Left renal pelvis (tissue), 4 donors: ENCODE results near the gene ZNF536. TPM values are rescaled to one million over a fixed set of nuclear protein-coding genes. Genes with fewer than 3 reads are reported as not detected.
"Not testable (repeated sequence)": the region's sequence is repeated elsewhere in the genome, so short reads cannot be mapped to it uniquely, and the experiment has no call there.

Experiments used
- DNase-seq, 4 donors: peaks; one replicate each; pipeline ENCODE4 v3.0.0-alpha.2; 2013; ENCODE audit warnings: low read depth in 4 of 4, low spot score in 3 of 4
- polyA plus RNA-seq, 4 donors: library from polyadenylated mRNA; unstranded; fragments of 120-200 nt; gene quantifications; one replicate each; pipeline ENCODE4 v1.2.1, GENCODE V29; 2013; ENCODE audit not compliant: insufficient read length in 4 of 4

ZNF536 gene
- polyA plus RNA-seq, 4 donors, result 0.41 to 4.6 (median 3.1) TPM

GRCh38 chr19:30471441-30471840 is 99.3 kb downstream of the ZNF536 start:
- no peak for DNase-seq

GRCh38 chr19:30473334-30473867 is 101.2 kb downstream of the ZNF536 start:
- DNase-seq, result no peak

- no peak for DNase-seq
Measured at GRCh38 chr19:30476997-30477396, 104.8 kb downstream of the ZNF536 start.

- DNase-seq, result no peak
Measured at GRCh38 chr19:30479231-30479630, 107.0 kb downstream of the ZNF536 start.

GRCh38 chr19:30480097-30480496 is 107.9 kb downstream of the ZNF536 start:
- DNase-seq, result no peak

- DNase-seq, result no peak
Measured at GRCh38 chr19:30481063-30481462, 108.9 kb downstream of the ZNF536 start.

GRCh38 chr19:30481823-30482222 is 109.6 kb downstream of the ZNF536 start:
- DNase-seq, result no peak

GRCh38 chr19:30482956-30483355 is 110.8 kb downstream of the ZNF536 start:
- DNase-seq, result no peak

- DNase-seq, result not testable (repeated sequence)
Measured at GRCh38 chr19:30486250-30486649, 114.1 kb downstream of the ZNF536 start.

- no peak for DNase-seq
Measured at GRCh38 chr19:30487178-30487577, 115.0 kb downstream of the ZNF536 start.

- DNase-seq, result no peak
Measured at GRCh38 chr19:30488191-30488590, 116.0 kb downstream of the ZNF536 start.

- no peak for DNase-seq
Measured at GRCh38 chr19:30490760-30491159, 118.6 kb downstream of the ZNF536 start.

GRCh38 chr19:30492586-30493270 is 120.5 kb downstream of the ZNF536 start:
- DNase-seq, result no peak

- no peak for DNase-seq
Measured at GRCh38 chr19:30497034-30497433, 124.8 kb downstream of the ZNF536 start.

- DNase-seq, result not testable (repeated sequence)
Measured at GRCh38 chr19:30498085-30498484, 125.9 kb downstream of the ZNF536 start.

GRCh38 chr19:30498707-30499106 is 126.5 kb downstream of the ZNF536 start:
- DNase-seq, result no peak

GRCh38 chr19:30504272-30504671 is 132.1 kb downstream of the ZNF536 start:
- no peak for DNase-seq

- DNase-seq, result no peak
Measured at GRCh38 chr19:30512176-30513081, 140.2 kb downstream of the ZNF536 start.

- no peak for DNase-seq
Measured at GRCh38 chr19:30513082-30513411, 140.9 kb downstream of the ZNF536 start.

GRCh38 chr19:30516111-30516510 is 143.9 kb downstream of the ZNF536 start:
- no peak for DNase-seq

- no peak for DNase-seq
Measured at GRCh38 chr19:30516531-30516930, 144.3 kb downstream of the ZNF536 start.
